ENCODE results near the gene CD209. TPM values are rescaled to one million over a fixed set of nuclear protein-coding genes. Genes with fewer than 3 reads are reported as not detected.

The CD209 gene
- total and polyA plus RNA-seq, 5 experiments from 2014 or later, result 0.11 to 0.26 TPM; not detected in 3

GRCh38 chr19:7699417-7700401 lies 47.6 kb downstream of the CD209 start:
- Mint-ChIP-seq H3K36me3 (no peaks in the 10 kb centered on the region), H3K4me1 (peaks cover 15 to 62% (median 41%) of the 10 kb centered on the region in 4 donors), H3K4me3 (peak overlapping the region in 1 of 10 donors; percentile 63), H3K27ac (peak overlapping the region in 8 of 10 donors; percentile 20 to 81 (median 54)), H3K9me3 (no peaks in the 10 kb centered on the region), H3K27me3 (peaks cover 0 to 6% (median 0%) of the 10 kb centered on the region in 5 donors)
- ATAC-seq, result no peak
- POLR2A ChIA-PET, result interaction anchor here (0.8 kb wide), 1 partner anchor 19 kb away, joined by 4 read pairs; the partner anchor contains the start of gene TRAPPC5
- no peak for DNase-seq

- POLR2A ChIA-PET, result interaction anchor here (0.8 to 1.0 kb wide), 2 partner anchors 8 to 18 kb away, joined by 4 read pairs; partner anchors contain the start of gene TRAPPC5
- Mint-ChIP-seq H3K4me3 (peak overlapping the region in 1 of 10 donors; percentile 63), H3K36me3 (no peaks in the 10 kb centered on the region), H3K27ac (peak overlapping the region in 3 of 10 donors; percentile 24 to 81 (median 65)), H3K27me3 (peaks cover 0 to 6% (median 0%) of the 10 kb centered on the region in 5 donors), H3K9me3 (no peaks in the 10 kb centered on the region), H3K4me1 (peaks cover 18 to 63% (median 37%) of the 10 kb centered on the region in 4 donors)
- DNase-seq (no peak), ATAC-seq (no peak)
Observed at GRCh38 chr19:7699003-7699402, 48.3 kb downstream of the CD209 start.

- peaks cover 0 to 6% (median 0%) of the 10 kb centered on the region in 5 donors for H3K27me3 Mint-ChIP-seq
- POLR2A ChIA-PET, result interaction anchor here (0.6 to 2.6 kb wide), 5 partner anchors 8 to 313 kb away, joined by 3 to 11 read pairs (median 4); partner anchors contain the start of gene TRAPPC5
- ATAC-seq, result no peak
- DNase-seq, result no peak
- no peaks in the 10 kb centered on the region for H3K36me3 Mint-ChIP-seq
- peak overlapping the region in 1 of 10 donors; percentile 65 for H3K27ac Mint-ChIP-seq
- no peaks in the 10 kb centered on the region for H3K9me3 Mint-ChIP-seq
- peaks cover 15 to 61% (median 33%) of the 10 kb centered on the region in 4 donors for H3K4me1 Mint-ChIP-seq
- no peak overlapping the region for H3K4me3 Mint-ChIP-seq
Observed at GRCh38 chr19:7698583-7698982, 48.8 kb downstream of the CD209 start.

- Mint-ChIP-seq H3K36me3 (no peaks in the 10 kb centered on the region), H3K27me3 (peaks cover 0 to 6% (median 0%) of the 10 kb centered on the region in 5 donors), H3K9me3 (no peaks in the 10 kb centered on the region), H3K27ac (no peak overlapping the region), H3K4me1 (peaks cover 11 to 56% (median 28%) of the 10 kb centered on the region in 4 donors), H3K4me3 (no peak overlapping the region)
- DNase-seq (no peak), ATAC-seq (no peak)
- POLR2A ChIA-PET, result interaction anchor here (0.6 to 2.6 kb wide), 3 partner anchors 11 to 306 kb away, joined by 3 to 11 read pairs (median 3); partner anchors contain the start of gene TRAPPC5
Observed at GRCh38 chr19:7697721-7698287, 49.5 kb downstream of the CD209 start.

- ATAC-seq, result no peak
- Mint-ChIP-seq H3K36me3 (no peaks in the 10 kb centered on the region), H3K9me3 (no peaks in the 10 kb centered on the region), H3K4me1 (peaks cover 7 to 39% (median 17%) of the 10 kb centered on the region in 4 donors), H3K27me3 (peaks cover 0 to 7% (median 0%) of the 10 kb centered on the region in 5 donors), H3K4me3 (peak overlapping the region in 1 of 10 donors; percentile 39), H3K27ac (peak overlapping the region in 2 of 10 donors; percentile 41 to 60)
- POLR2A ChIA-PET, result interaction anchor here (1.2 kb wide), 1 partner anchor 11 kb away, joined by 3 read pairs; no protein-coding TSS in a partner anchor
- no peak for DNase-seq
Observed at GRCh38 chr19:7694499-7694898, 52.8 kb downstream of the CD209 start.

- POLR2A ChIA-PET, result no interaction called here
- ATAC-seq (no peak), DNase-seq (peak in 1 of 10 donors; percentile 46)
- Mint-ChIP-seq H3K36me3 (no peaks in the 10 kb centered on the region), H3K4me1 (peaks cover 3 to 27% (median 10%) of the 10 kb centered on the region in 4 donors), H3K4me3 (no peak overlapping the region), H3K27me3 (peaks cover 0 to 3% (median 0%) of the 10 kb centered on the region in 5 donors), H3K27ac (no peak overlapping the region), H3K9me3 (no peaks in the 10 kb centered on the region)
Observed at GRCh38 chr19:7692417-7693088, 54.8 kb downstream of the CD209 start.

GRCh38 chr19:7691497-7691896 lies 55.8 kb downstream of the CD209 start:
- DNase-seq (peak in 1 of 10 donors; percentile 40), ATAC-seq (no peak)
- H3K4me1 Mint-ChIP-seq, result peaks cover 3 to 23% (median 10%) of the 10 kb centered on the region in 4 donors
- no peaks in the 10 kb centered on the region for H3K36me3 Mint-ChIP-seq
- POLR2A ChIA-PET, result no interaction called here
- H3K27me3 Mint-ChIP-seq, result peaks cover 0 to 1% (median 0%) of the 10 kb centered on the region in 5 donors
- no peak overlapping the region for H3K27ac Mint-ChIP-seq
- H3K4me3 Mint-ChIP-seq, result no peak overlapping the region
- H3K9me3 Mint-ChIP-seq, result peaks cover 0 to 1% (median 0%) of the 10 kb centered on the region in 9 donors

GRCh38 chr19:7690779-7691258 lies 56.5 kb downstream of the CD209 start:
- ATAC-seq (no peak), DNase-seq (peak in 1 of 10 donors; percentile 27)
- POLR2A ChIA-PET, result interaction anchor here (0.8 kb wide), 1 partner anchor 10 kb away, joined by 4 read pairs; the partner anchor contains the start of gene TRAPPC5
- peaks cover 0 to 3% (median 0%) of the 10 kb centered on the region in 9 donors for H3K9me3 Mint-ChIP-seq
- H3K36me3 Mint-ChIP-seq, result no peaks in the 10 kb centered on the region
- H3K27me3 Mint-ChIP-seq, result peaks cover 0 to 1% (median 0%) of the 10 kb centered on the region in 5 donors
- no peak overlapping the region for H3K27ac Mint-ChIP-seq
- peaks cover 7 to 22% (median 14%) of the 10 kb centered on the region in 4 donors for H3K4me1 Mint-ChIP-seq
- H3K4me3 Mint-ChIP-seq, result no peak overlapping the region

Other genes with a start within 250 kb of the CD209 start
- gene ZNF358, start 231.4 kb downstream of the CD209 start, total RNA-seq, result 10 to 100 TPM; 10.2 to 10.8 TPM
- gene ZNF358, start 231.4 kb downstream of the CD209 start, polyA plus RNA-seq, result 1 to 10 TPM in 2 of 3 donors, under 1 TPM in 1; 0.71 to 2.5 (median 1.7) TPM
- 10 to 100 TPM; 13.7 TPM for gene MCOLN1, start 224.9 kb downstream of the CD209 start, total RNA-seq
- gene MCOLN1, start 224.9 kb downstream of the CD209 start, polyA plus RNA-seq, result 10 to 100 TPM in 1 of 3 donors, 1 to 10 TPM in 2; 6.5 to 10.1 (median 6.6) TPM
- 100 to 1,000 TPM; 114 to 116 TPM for gene PNPLA6, start 211.8 kb downstream of the CD209 start, total RNA-seq
- gene PNPLA6, start 211.8 kb downstream of the CD209 start, polyA plus RNA-seq, result 10 to 100 TPM in 1 of 3 donors, 1 to 10 TPM in 2; 5.9 to 10.2 (median 7.0) TPM
- gene CAMSAP3, start 151.7 kb downstream of the CD209 start, total RNA-seq, result 1 to 10 TPM in 1 of 2 experiments, under 1 TPM in 1; 0.99 to 2.2 TPM
- under 1 TPM in 2 of 3 donors, not detected in 1; 0.20 to 0.58 TPM for gene CAMSAP3, start 151.7 kb downstream of the CD209 start, polyA plus RNA-seq
- gene XAB2, start 118.0 kb downstream of the CD209 start, total RNA-seq, result 10 to 100 TPM; 70.2 to 71.0 TPM
- gene XAB2, start 118.0 kb downstream of the CD209 start, polyA plus RNA-seq, result 10 to 100 TPM in 1 of 3 donors, 1 to 10 TPM in 2; 6.6 to 17.6 (median 9.9) TPM
- 100 to 1,000 TPM; 124 to 128 TPM for gene PET100, start 117.7 kb downstream of the CD209 start, total RNA-seq
- 100 to 1,000 TPM; 190 to 299 (median 289) TPM for gene PET100, start 117.7 kb downstream of the CD209 start, polyA plus RNA-seq
- gene PCP2, start 113.8 kb downstream of the CD209 start, total RNA-seq, result 1 to 10 TPM; 5.2 to 8.4 TPM
- under 1 TPM in 1 of 3 donors, not detected in 2; 0.76 TPM for gene PCP2, start 113.8 kb downstream of the CD209 start, polyA plus RNA-seq
- 100 to 1,000 TPM; 165 to 184 TPM for gene STXBP2, start 110.4 kb downstream of the CD209 start, total RNA-seq
- gene STXBP2, start 110.4 kb downstream of the CD209 start, polyA plus RNA-seq, result 10 to 100 TPM; 50.4 to 63.2 (median 54.9) TPM
- not detected for gene RETN, start 78.5 kb downstream of the CD209 start, total RNA-seq
- 10 to 100 TPM in 1 of 3 donors, 1 to 10 TPM in 2; 6.5 to 12.8 (median 8.7) TPM for gene RETN, start 78.5 kb downstream of the CD209 start, polyA plus RNA-seq
- not detected for gene MCEMP1, start 70.4 kb downstream of the CD209 start, total RNA-seq
- gene MCEMP1, start 70.4 kb downstream of the CD209 start, polyA plus RNA-seq, result under 1 TPM in 1 of 3 donors, not detected in 2; 0.12 TPM
- 10 to 100 TPM; 66.5 to 71.8 TPM for gene TRAPPC5, start 66.7 kb downstream of the CD209 start, total RNA-seq
- 100 to 1,000 TPM; 154 to 208 (median 170) TPM for gene TRAPPC5, start 66.7 kb downstream of the CD209 start, polyA plus RNA-seq
- 1 to 10 TPM; 1.7 to 2.3 TPM for gene FCER2, start 45.4 kb downstream of the CD209 start, total RNA-seq
- under 1 TPM in 2 of 3 donors, not detected in 1; 0.23 to 0.38 TPM for gene FCER2, start 45.4 kb downstream of the CD209 start, polyA plus RNA-seq
- gene CLEC4G, start 15.4 kb downstream of the CD209 start, total RNA-seq, result not detected
- gene CLEC4G, start 15.4 kb downstream of the CD209 start, polyA plus RNA-seq, result not detected
- gene CLEC4M, start 15.7 kb upstream of the CD209 start, total RNA-seq, result not detected
- gene CLEC4M, start 15.7 kb upstream of the CD209 start, polyA plus RNA-seq, result not detected
- gene EVI5L, start 82.7 kb upstream of the CD209 start, total RNA-seq, result 10 to 100 TPM; 10.5 to 11.5 TPM
- 1 to 10 TPM; 1.1 to 2.7 (median 1.7) TPM for gene EVI5L, start 82.7 kb upstream of the CD209 start, polyA plus RNA-seq
- gene PRR36, start 126.9 kb upstream of the CD209 start, total RNA-seq, result under 1 TPM; 0.11 to 0.21 TPM
- under 1 TPM; 0.03 to 0.18 (median 0.13) TPM for gene PRR36, start 126.9 kb upstream of the CD209 start, polyA plus RNA-seq
- gene LRRC8E, start 141.0 kb upstream of the CD209 start, total RNA-seq, result not detected
- not detected for gene LRRC8E, start 141.0 kb upstream of the CD209 start, polyA plus RNA-seq
- 10 to 100 TPM; 85.7 to 86.9 TPM for gene MAP2K7, start 156.3 kb upstream of the CD209 start, total RNA-seq
- gene MAP2K7, start 156.3 kb upstream of the CD209 start, polyA plus RNA-seq, result 1 to 10 TPM; 1.8 to 5.1 (median 2.3) TPM
- under 1 TPM; 0.41 to 0.57 TPM for gene TGFBR3L, start 167.3 kb upstream of the CD209 start, total RNA-seq
- under 1 TPM in 1 of 3 donors, not detected in 2; 0.60 TPM for gene TGFBR3L, start 167.3 kb upstream of the CD209 start, polyA plus RNA-seq
- gene SNAPC2, start 172.8 kb upstream of the CD209 start, total RNA-seq, result 10 to 100 TPM; 14.3 to 14.8 TPM
- 10 to 100 TPM; 11.4 to 19.9 (median 12.8) TPM for gene SNAPC2, start 172.8 kb upstream of the CD209 start, polyA plus RNA-seq
- not detected for gene CTXN1, start 178.6 kb upstream of the CD209 start, total RNA-seq
- gene CTXN1, start 178.6 kb upstream of the CD209 start, polyA plus RNA-seq, result not detected
- 10 to 100 TPM; 83.1 to 86.9 TPM for gene TIMM44, start 196.1 kb upstream of the CD209 start, total RNA-seq
- 10 to 100 TPM in 2 of 3 donors, 1 to 10 TPM in 1; 9.9 to 19.7 (median 15.3) TPM for gene TIMM44, start 196.1 kb upstream of the CD209 start, polyA plus RNA-seq

All from naive thymus-derived CD8-positive, alpha-beta T cell (primary cell).